ENCODE measurements around the gene KDM5C.

DNA sequence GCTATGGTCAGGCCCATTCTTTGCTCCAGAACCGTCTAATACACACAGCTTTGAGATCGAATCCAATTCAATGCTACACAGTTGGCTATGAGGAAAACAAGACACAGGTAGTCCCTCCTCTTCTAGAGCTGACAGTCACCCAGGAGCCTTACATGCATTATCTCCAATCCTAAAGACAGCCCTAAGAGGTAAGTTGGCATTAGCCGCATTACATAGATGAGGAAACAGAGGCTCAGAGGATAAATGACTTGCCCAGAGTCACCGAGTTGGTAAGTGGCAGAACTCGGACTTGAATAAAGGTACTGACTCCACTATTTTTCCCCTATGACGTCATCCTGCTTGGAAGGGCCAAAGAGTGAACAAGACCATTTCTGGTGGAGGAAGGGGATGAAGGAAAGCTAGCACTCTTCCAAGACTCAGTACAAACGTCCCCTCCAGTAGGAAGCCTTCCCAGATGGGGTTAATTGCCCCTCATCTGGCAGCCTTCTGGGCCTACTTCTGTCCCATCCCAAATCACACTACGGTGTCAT, 47.9 kb upstream of the KDM5C start:
- TF ChIP-seq, protein P1, sequence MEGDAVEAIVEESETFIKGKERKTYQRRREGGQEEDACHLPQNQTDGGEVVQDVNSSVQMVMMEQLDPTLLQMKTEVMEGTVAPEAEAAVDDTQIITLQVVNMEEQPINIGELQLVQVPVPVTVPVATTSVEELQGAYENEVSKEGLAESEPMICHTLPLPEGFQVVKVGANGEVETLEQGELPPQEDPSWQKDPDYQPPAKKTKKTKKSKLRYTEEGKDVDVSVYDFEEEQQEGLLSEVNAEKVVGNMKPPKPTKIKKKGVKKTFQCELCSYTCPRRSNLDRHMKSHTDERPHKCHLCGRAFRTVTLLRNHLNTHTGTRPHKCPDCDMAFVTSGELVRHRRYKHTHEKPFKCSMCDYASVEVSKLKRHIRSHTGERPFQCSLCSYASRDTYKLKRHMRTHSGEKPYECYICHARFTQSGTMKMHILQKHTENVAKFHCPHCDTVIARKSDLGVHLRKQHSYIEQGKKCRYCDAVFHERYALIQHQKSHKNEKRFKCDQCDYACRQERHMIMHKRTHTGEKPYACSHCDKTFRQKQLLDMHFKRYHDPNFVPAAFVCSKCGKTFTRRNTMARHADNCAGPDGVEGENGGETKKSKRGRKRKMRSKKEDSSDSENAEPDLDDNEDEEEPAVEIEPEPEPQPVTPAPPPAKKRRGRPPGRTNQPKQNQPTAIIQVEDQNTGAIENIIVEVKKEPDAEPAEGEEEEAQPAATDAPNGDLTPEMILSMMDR (IDR thresholded peaks at IDR 0.05; ENCODE audit: control extremely low read depth in 1 of 3, insufficient read depth in 1 of 3, low read depth in 1 of 3, low read length in 3 of 3), result no peak
- no peak for TF ChIP-seq POLR2AphosphoS5 (IDR thresholded peaks at IDR 0.05; ENCODE audit: low read depth, low read length)
- no peak for TF ChIP-seq RNF2 (IDR thresholded peaks at IDR 0.05; ENCODE audit: borderline replicate concordance, low read depth, low read length, missing control alignments, poor library complexity, severe bottlenecking)
- no peak for TF ChIP-seq TAF1 (IDR thresholded peaks at IDR 0.05; ENCODE audit: low read depth, low read length)
- no peak for TF ChIP-seq TEAD4 (IDR thresholded peaks at IDR 0.05; ENCODE audit: low read depth, low read length)
- TF ChIP-seq POLR2A (IDR thresholded peaks at IDR 0.05; ENCODE audit: control extremely low read depth in 1 of 2, low read depth in 2 of 2, low read length in 2 of 2), result no peak
- TF ChIP-seq, protein P2, sequence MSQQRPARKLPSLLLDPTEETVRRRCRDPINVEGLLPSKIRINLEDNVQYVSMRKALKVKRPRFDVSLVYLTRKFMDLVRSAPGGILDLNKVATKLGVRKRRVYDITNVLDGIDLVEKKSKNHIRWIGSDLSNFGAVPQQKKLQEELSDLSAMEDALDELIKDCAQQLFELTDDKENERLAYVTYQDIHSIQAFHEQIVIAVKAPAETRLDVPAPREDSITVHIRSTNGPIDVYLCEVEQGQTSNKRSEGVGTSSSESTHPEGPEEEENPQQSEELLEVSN (IDR thresholded peaks at IDR 0.05), result no peak
- no peak for TF ChIP-seq EZH2 (IDR thresholded peaks at IDR 0.05; ENCODE audit: low read depth, low read length, severe bottlenecking)
- TF ChIP-seq RFX5 (IDR thresholded peaks at IDR 0.05; ENCODE audit: borderline replicate concordance, low read depth, low read length), result no peak
- TF ChIP-seq, protein P3, sequence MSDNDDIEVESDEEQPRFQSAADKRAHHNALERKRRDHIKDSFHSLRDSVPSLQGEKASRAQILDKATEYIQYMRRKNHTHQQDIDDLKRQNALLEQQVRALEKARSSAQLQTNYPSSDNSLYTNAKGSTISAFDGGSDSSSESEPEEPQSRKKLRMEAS (IDR thresholded peaks at IDR 0.05), result no peak

Data from H1 (cell line).